ENCODE data around the gene AK5. TPM values are rescaled to one million over a fixed set of nuclear protein-coding genes. Genes with fewer than 3 reads are reported as not detected.
"Not testable (repeated sequence)": the region's sequence is repeated elsewhere in the genome, so short reads cannot be mapped to it uniquely, and the experiment has no call there.

AK5 gene
- total RNA-seq, 1 experiment from 2014 or later: 27.7 TPM

GRCh38 chr1:77412820-77413530 lies 131.2 kb downstream of the AK5 start:
- in situ Hi-C loops (cut with HindIII; ENCODE audit: low pct_unique_long_range_greater_than_20kb, low sequenced_read_pairs): no loop called here
- DNase-seq (ENCODE audit: low read depth): no peak

GRCh38 chr1:77413541-77414335 lies 131.9 kb downstream of the AK5 start:
- in situ Hi-C loops (cut with HindIII; ENCODE audit: low pct_unique_long_range_greater_than_20kb, low sequenced_read_pairs): no loop called here
- no peak for DNase-seq (ENCODE audit: low read depth)

- no peak for DNase-seq (ENCODE audit: low read depth)
- in situ Hi-C loops (cut with HindIII; ENCODE audit: low pct_unique_long_range_greater_than_20kb, low sequenced_read_pairs): no loop called here
These were observed 133.8 kb downstream of the AK5 start for GRCh38 chr1:77415579-77415978.

- no peak for DNase-seq (ENCODE audit: low read depth)
- in situ Hi-C loops (cut with HindIII; ENCODE audit: low pct_unique_long_range_greater_than_20kb, low sequenced_read_pairs): no loop called here
These were observed 135.1 kb downstream of the AK5 start for GRCh38 chr1:77416692-77417450.

- in situ Hi-C loops (cut with HindIII; ENCODE audit: low pct_unique_long_range_greater_than_20kb, low sequenced_read_pairs): not testable (repeated sequence)
These were observed 136.2 kb downstream of the AK5 start for GRCh38 chr1:77418055-77418454.

GRCh38 chr1:77421504-77422233 lies 139.8 kb downstream of the AK5 start:
- in situ Hi-C loops (cut with HindIII; ENCODE audit: low pct_unique_long_range_greater_than_20kb, low sequenced_read_pairs): no loop called here
- DNase-seq (ENCODE audit: low read depth): no peak

More at GRCh38 chr1:77418055-77418454, 136.2 kb downstream of the AK5 start:
- DNase-seq (ENCODE audit: low read depth): not testable (repeated sequence)

- DNase-seq (ENCODE audit: low read depth): no peak
- in situ Hi-C loops (cut with HindIII; ENCODE audit: low pct_unique_long_range_greater_than_20kb, low sequenced_read_pairs): no loop called here
These were observed 142.4 kb downstream of the AK5 start for GRCh38 chr1:77424236-77424635.

GRCh38 chr1:77428068-77428467 lies 146.2 kb downstream of the AK5 start:
- in situ Hi-C loops (cut with HindIII; ENCODE audit: low pct_unique_long_range_greater_than_20kb, low sequenced_read_pairs): no loop called here
- no peak for DNase-seq (ENCODE audit: low read depth)

- no peak for DNase-seq (ENCODE audit: low read depth)
- in situ Hi-C loops (cut with HindIII; ENCODE audit: low pct_unique_long_range_greater_than_20kb, low sequenced_read_pairs): no loop called here
These were observed 149.3 kb downstream of the AK5 start for GRCh38 chr1:77430966-77431690.

GRCh38 chr1:77433934-77434333 lies 152.1 kb downstream of the AK5 start:
- in situ Hi-C loops (cut with HindIII; ENCODE audit: low pct_unique_long_range_greater_than_20kb, low sequenced_read_pairs): no loop called here
- DNase-seq (ENCODE audit: low read depth): no peak

- no peak for DNase-seq (ENCODE audit: low read depth)
- in situ Hi-C loops (cut with HindIII; ENCODE audit: low pct_unique_long_range_greater_than_20kb, low sequenced_read_pairs): no loop called here
These were observed 153.1 kb downstream of the AK5 start for GRCh38 chr1:77434967-77435366.

- in situ Hi-C loops (cut with HindIII; ENCODE audit: low pct_unique_long_range_greater_than_20kb, low sequenced_read_pairs): no loop called here
- DNase-seq (ENCODE audit: low read depth): no peak
These were observed 156.6 kb downstream of the AK5 start for GRCh38 chr1:77438236-77438913.

- no peak for DNase-seq (ENCODE audit: low read depth)
- in situ Hi-C loops (cut with HindIII; ENCODE audit: low pct_unique_long_range_greater_than_20kb, low sequenced_read_pairs): no loop called here
These were observed 165.2 kb downstream of the AK5 start for GRCh38 chr1:77446841-77447555.

GRCh38 chr1:77447669-77448068 lies 165.8 kb downstream of the AK5 start:
- in situ Hi-C loops (cut with HindIII; ENCODE audit: low pct_unique_long_range_greater_than_20kb, low sequenced_read_pairs): no loop called here
- DNase-seq (ENCODE audit: low read depth): no peak

- in situ Hi-C loops (cut with HindIII; ENCODE audit: low pct_unique_long_range_greater_than_20kb, low sequenced_read_pairs): no loop called here
These were observed 178.1 kb downstream of the AK5 start for GRCh38 chr1:77459881-77460280.

GRCh38 chr1:77461691-77462090 lies 179.9 kb downstream of the AK5 start:
- DNase-seq (ENCODE audit: low read depth): no peak
- in situ Hi-C loops (cut with HindIII; ENCODE audit: low pct_unique_long_range_greater_than_20kb, low sequenced_read_pairs): no loop called here

More at GRCh38 chr1:77459881-77460280, 178.1 kb downstream of the AK5 start:
- no peak for DNase-seq (ENCODE audit: low read depth)

- in situ Hi-C loops (cut with HindIII; ENCODE audit: low pct_unique_long_range_greater_than_20kb, low sequenced_read_pairs): no loop called here
- no peak for DNase-seq (ENCODE audit: low read depth)
These were observed 181.4 kb downstream of the AK5 start for GRCh38 chr1:77463216-77463615.
